Esophagus (tissue), 2 donors: Measurements from ENCODE around the gene ACOT7. TPM values are rescaled to one million over a fixed set of nuclear protein-coding genes. Genes with fewer than 3 reads are reported as not detected.
A peak's percentile ranks its signal among the peaks of the same experiment; 100 is the strongest.

Experiments used
- H3K27ac ChIP-seq, 2 donors: one replicate each; pipeline ENCODE4 v1.5.1; 2013; ENCODE audit warnings: low read depth in 2 of 2, mild to moderate bottlenecking in 2 of 2, inconsistent platforms in 1 of 2, low read length in 1 of 2, moderate library complexity in 1 of 2
- H3K27me3 ChIP-seq, 2 donors: one replicate each; pipeline ENCODE4 v1.6.1; 2013; ENCODE audit warnings: low read length in 2 of 2, control low read depth in 1 of 2, mild to moderate bottlenecking in 1 of 2; ENCODE audit not compliant: insufficient read depth in 2 of 2, control insufficient read depth in 1 of 2
- H3K36me3 ChIP-seq, 2 donors: one replicate each; pipeline ENCODE4 v1.6.1; 2013; ENCODE audit warnings: low read length in 1 of 2; ENCODE audit not compliant: control insufficient read depth in 2 of 2, insufficient read depth in 2 of 2
- H3K4me1 ChIP-seq, 2 donors: one replicate each; pipeline ENCODE4 v1.6.1; 2013; ENCODE audit warnings: low read length in 1 of 2; ENCODE audit not compliant: control insufficient read depth in 2 of 2, insufficient read depth in 2 of 2
- H3K4me3 ChIP-seq, 2 donors: one replicate each; pipeline ENCODE4 v1.5.1; 2013; ENCODE audit warnings: low read length in 2 of 2, mild to moderate bottlenecking in 2 of 2, low read depth in 1 of 2, moderate library complexity in 1 of 2
- H3K9me3 ChIP-seq, 2 donors: one replicate each; pipeline ENCODE4 v1.6.1; 2013; ENCODE audit warnings: mild to moderate bottlenecking in 2 of 2, low read depth in 1 of 2, low read length in 1 of 2, moderate library complexity in 1 of 2; ENCODE audit not compliant: control insufficient read depth in 2 of 2, insufficient read depth in 1 of 2
- WGBS, 2 donors: extraction: QIAGEN DNeasy Blood & Tissue Kit; methylation state at CpG; one replicate each; pipeline ENCODE4 v1.1.7; 2013; 5-methylcytosine and 5-hydroxymethylcytosine counted together
- polyA plus RNA-seq, 2 donors: library from polyadenylated mRNA; stranded (reverse); fragments of 200-250 nt; gene quantifications; one replicate each; pipeline ENCODE4 v1.2.3, GENCODE V29; 2013
- donor health status: healthy with polysubstance abuse.
- donor health status: Bipolar disorder and iron deficiency.

ACOT7 gene
- polyA plus RNA-seq, 2 donors, result 12.3 to 39.7 TPM

DNA sequence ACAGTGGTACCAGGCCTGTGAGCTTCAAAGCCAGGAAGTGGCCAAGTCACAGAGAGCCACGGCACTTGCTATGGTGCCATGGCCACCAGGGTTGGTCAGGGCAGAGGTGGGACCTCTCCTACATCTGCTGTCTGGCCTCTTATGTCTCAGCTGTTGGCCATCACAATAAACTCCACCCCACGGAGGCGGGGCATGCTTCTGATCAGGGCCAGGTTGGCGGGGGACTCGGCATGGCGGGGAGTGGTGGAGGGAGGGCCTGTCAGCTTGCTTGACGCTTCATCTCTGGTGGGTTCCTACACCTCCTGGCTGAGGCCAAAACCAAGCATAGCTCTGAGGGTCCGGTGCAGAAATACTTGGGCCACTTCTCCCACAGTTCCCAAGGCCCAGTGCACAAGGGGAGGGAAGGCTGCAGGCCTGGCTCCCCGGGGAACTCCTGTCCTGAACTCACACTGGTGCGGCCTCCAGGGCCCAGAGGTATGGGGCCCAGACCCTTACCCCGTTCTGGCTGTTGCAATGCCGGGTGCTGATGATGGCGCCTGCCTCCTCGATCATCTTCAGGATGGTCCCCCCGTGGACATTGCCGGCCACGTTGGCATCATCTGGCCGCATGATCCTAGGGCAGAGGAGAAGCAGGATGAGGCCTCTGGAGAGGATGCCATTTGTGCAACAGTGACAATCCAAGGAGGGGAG is 44.2 kb downstream of the ACOT7 start:
- H3K4me1 ChIP-seq, result peaks cover 15 to 47% of the 10 kb centered on the region in 2 donors
- peaks cover 0 to 2% of the 10 kb centered on the region in 2 donors for H3K36me3 ChIP-seq
- H3K27me3 ChIP-seq, result no peaks in the 10 kb centered on the region
- 90 to 92% methylated on average over 18 of the region's 18 CpGs for WGBS, 2 donors
- no peaks in the 10 kb centered on the region for H3K9me3 ChIP-seq
- H3K27ac ChIP-seq, result peak overlapping the region in 1 of 2 donors; percentile 70
- no peak overlapping the region for H3K4me3 ChIP-seq

- peaks cover 11 to 45% of the 10 kb centered on the region in 2 donors for H3K4me1 ChIP-seq
- 69% methylated on average over 13 of the region's 13 CpGs for WGBS, 2 donors
- H3K27me3 ChIP-seq, result no peaks in the 10 kb centered on the region
- no peak overlapping the region for H3K4me3 ChIP-seq
- H3K27ac ChIP-seq, result peak overlapping the region; percentile 38 to 80
- H3K36me3 ChIP-seq, result peaks cover 0 to 2% of the 10 kb centered on the region in 2 donors
- H3K9me3 ChIP-seq, result no peaks in the 10 kb centered on the region
These were observed 44.9 kb downstream of the ACOT7 start for GRCh38 chr1:6348511-6349191.

- Histone ChIP-seq H3K27ac (peak overlapping the region; percentile 38 to 80), H3K27me3 (no peaks in the 10 kb centered on the region), H3K4me3 (no peak overlapping the region), H3K36me3 (peaks cover 0 to 2% of the 10 kb centered on the region in 2 donors), H3K9me3 (no peaks in the 10 kb centered on the region), H3K4me1 (peaks cover 9 to 45% of the 10 kb centered on the region in 2 donors)
- WGBS, 2 donors, result 58 to 71% methylated on average over 15 of the region's 15 CpGs
These were observed 45.7 kb downstream of the ACOT7 start for GRCh38 chr1:6347641-6348487.

- Histone ChIP-seq H3K4me1 (peaks cover 4 to 28% of the 10 kb centered on the region in 2 donors), H3K9me3 (no peaks in the 10 kb centered on the region), H3K36me3 (peaks cover 0 to 2% of the 10 kb centered on the region in 2 donors), H3K27ac (no peak overlapping the region), H3K4me3 (no peak overlapping the region), H3K27me3 (no peaks in the 10 kb centered on the region)
- WGBS, 2 donors, result 86 to 92% methylated on average over 14 of the region's 14 CpGs
These were observed 48.1 kb downstream of the ACOT7 start for GRCh38 chr1:6345460-6345859.

DNA sequence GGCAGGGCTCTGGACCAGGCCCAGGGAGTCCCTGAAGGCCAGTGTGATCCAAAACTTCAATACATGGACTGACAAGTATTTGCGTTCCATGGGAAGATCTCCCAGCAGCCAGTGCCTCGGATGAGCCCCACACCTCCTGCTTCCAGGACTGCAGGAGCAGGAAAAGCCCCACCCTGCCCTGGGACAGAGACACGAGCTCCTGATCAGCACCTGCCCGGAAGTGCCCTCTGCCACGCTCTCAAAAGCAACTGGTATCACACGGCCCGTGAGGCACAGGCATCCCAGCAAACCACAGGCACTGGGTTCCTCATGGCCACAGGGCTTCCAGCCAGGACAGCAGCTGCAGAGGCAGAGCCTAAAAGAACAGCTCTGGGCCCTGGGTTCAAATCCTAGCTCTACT is 48.6 kb downstream of the ACOT7 start:
- peaks cover 0 to 2% of the 10 kb centered on the region in 2 donors for H3K36me3 ChIP-seq
- no peak overlapping the region for H3K4me3 ChIP-seq
- H3K27ac ChIP-seq, result no peak overlapping the region
- 81% methylated on average over 7 of the region's 7 CpGs for whole genome bisulfite sequencing, 2 donors
- H3K27me3 ChIP-seq, result no peaks in the 10 kb centered on the region
- peaks cover 2 to 24% of the 10 kb centered on the region in 2 donors for H3K4me1 ChIP-seq
- no peaks in the 10 kb centered on the region for H3K9me3 ChIP-seq

- H3K27ac ChIP-seq, result peak overlapping the region in 1 of 2 donors; percentile 36
- no peak overlapping the region for H3K4me3 ChIP-seq
- H3K36me3 ChIP-seq, result peaks cover 7 to 8% of the 10 kb centered on the region in 2 donors
- no peaks in the 10 kb centered on the region for H3K9me3 ChIP-seq
- 54 to 56% methylated on average over 17 of the region's 17 CpGs for WGBS, 2 donors
- H3K4me1 ChIP-seq, result peaks cover 0 to 12% of the 10 kb centered on the region in 2 donors
- no peaks in the 10 kb centered on the region for H3K27me3 ChIP-seq
These were observed 49.8 kb downstream of the ACOT7 start for GRCh38 chr1:6343506-6344405.

- WGBS, 2 donors, result 68 to 73% methylated on average over 9 of the region's 9 CpGs
- Histone ChIP-seq H3K9me3 (no peaks in the 10 kb centered on the region), H3K4me3 (no peak overlapping the region), H3K27ac (no peak overlapping the region), H3K27me3 (no peaks in the 10 kb centered on the region), H3K4me1 (peaks cover 0 to 6% of the 10 kb centered on the region in 2 donors), H3K36me3 (peaks cover 11 to 14% of the 10 kb centered on the region in 2 donors)
These were observed 51.5 kb downstream of the ACOT7 start for GRCh38 chr1:6342056-6342455.

DNA sequence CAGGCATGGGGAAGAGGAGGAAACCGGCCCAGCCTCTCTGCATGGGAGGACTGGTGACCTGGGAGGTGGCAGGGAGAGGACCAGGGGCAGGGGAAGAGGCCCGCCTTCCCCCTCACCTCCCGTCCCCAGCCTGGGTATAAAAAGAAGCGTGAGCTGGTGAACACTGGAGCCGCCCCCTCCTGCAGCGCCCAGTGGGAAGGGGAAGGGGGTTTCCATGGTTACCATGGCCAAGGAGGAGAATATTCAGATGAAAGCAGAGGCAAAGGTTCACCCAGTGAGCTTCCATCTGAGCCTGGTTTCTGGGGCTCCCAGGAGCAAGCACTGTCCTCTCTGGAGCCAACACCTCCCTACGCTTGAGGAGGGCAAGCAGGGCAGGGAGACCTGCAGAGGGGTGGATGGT is 54.9 kb downstream of the ACOT7 start:
- 92% methylated on average over 7 of the region's 7 CpGs for WGBS, 2 donors
- H3K9me3 ChIP-seq, result no peaks in the 10 kb centered on the region
- H3K4me1 ChIP-seq, result peaks cover under 1 to 3% of the 10 kb centered on the region in 2 donors

More for the DNA sequence above, 54.9 kb downstream of the ACOT7 start:
- Histone ChIP-seq H3K27me3 (no peaks in the 10 kb centered on the region), H3K27ac (no peak overlapping the region), H3K4me3 (no peak overlapping the region), H3K36me3 (peaks cover 11 to 14% of the 10 kb centered on the region in 2 donors)
